Measurements from ENCODE around the gene PTPN7.

GRCh38 chr1:202168861-202169260 is 8.5 kb upstream of the PTPN7 start:
- TF ChIP-seq TCF12 (IDR thresholded peaks at IDR 0.05) (no peak), TCF12 (CRISPR knock-in tag; IDR thresholded peaks at IDR 0.05) (no peak), RFX5 (IDR thresholded peaks at IDR 0.05; ENCODE audit: low read depth, low read length) (no peak), TSC22D2 (CRISPR knock-in tag; IDR thresholded peaks at IDR 0.05; ENCODE audit: borderline replicate concordance) (no peak), SIN3B (IDR thresholded peaks at IDR 0.05; ENCODE audit: low read length) (no peak), POLR2AphosphoS5 (IDR thresholded peaks at IDR 0.05; ENCODE audit: low read depth, low read length) (no peak), NFE2L1 (CRISPR knock-in tag; IDR thresholded peaks at IDR 0.05; ENCODE audit: borderline replicate concordance) (no peak)
